HepG2 (cell line): Measurements from ENCODE around the gene TXLNA. TPM values are rescaled to one million over a fixed set of nuclear protein-coding genes. Genes with fewer than 3 reads are reported as not detected.

ENCODE experiments used
- ASH2L ChIP-seq: fragments of 300-600, 200-600 bp; sonication (generic); IDR thresholded peaks from 2 replicates; pipeline ENCODE4 v1.7.0; 2017; ENCODE audit warnings: low read depth, mild to moderate bottlenecking, moderate library complexity, mixed read lengths, low read length; ENCODE audit not compliant: insufficient read length
- CEBPG ChIP-seq: IDR thresholded peaks from 2 replicates; pipeline ENCODE4 v1.6.1; 2016
- HDAC2 ChIP-seq: sonication (generic); formaldehyde crosslinking; IDR thresholded peaks from 2 replicates; pipeline ENCODE4 v1.4.0; 2020; ENCODE audit warnings: missing genetic modification reagents
- HNRNPK ChIP-seq: fragments of 200-400 bp; formaldehyde crosslinking; IDR thresholded peaks from 2 replicates; pipeline ENCODE4 v1.6.1; 2018; ENCODE audit warnings: low read length, low read depth, moderate library complexity, mild to moderate bottlenecking; ENCODE audit not compliant: poor library complexity, severe bottlenecking
- HNRNPLL ChIP-seq: fragments of 200-400 bp; formaldehyde crosslinking; IDR thresholded peaks from 2 replicates; pipeline ENCODE4 v1.6.1; 2017; ENCODE audit warnings: mild to moderate bottlenecking, low read depth, low read length; ENCODE audit not compliant: poor library complexity, severe bottlenecking
- JARID2 ChIP-seq: sonication (generic); formaldehyde crosslinking; IDR thresholded peaks from 2 replicates; pipeline ENCODE4 v1.8.1; 2023; ENCODE audit warnings: missing genetic modification reagents, inconsistent platforms; ENCODE audit not compliant: insufficient replicate concordance
- JUN ChIP-seq: sonication (generic); formaldehyde crosslinking; IDR thresholded peaks from 2 replicates; pipeline ENCODE4 v1.4.0; 2020; ENCODE audit warnings: mild to moderate bottlenecking, missing genetic modification reagents
- KLF11 ChIP-seq: IDR thresholded peaks from 2 replicates; pipeline ENCODE4 v1.6.1; 2016; ENCODE audit warnings: missing compliant biosample characterization
- MAFG ChIP-seq: sonication (generic); formaldehyde crosslinking; IDR thresholded peaks from 2 replicates; pipeline ENCODE4 v1.5.1; 2020; ENCODE audit warnings: mild to moderate bottlenecking, missing genetic modification reagents
- NFE2 ChIP-seq: sonication (generic); formaldehyde crosslinking; IDR thresholded peaks from 2 replicates; pipeline ENCODE4 v1.4.0; 2020; ENCODE audit warnings: missing genetic modification reagents
- PLRG1 ChIP-seq: fragments of 450-650 bp; conservative IDR thresholded peaks from 2 replicates; pipeline ENCODE4 v1.6.1; 2016
- SATB2 ChIP-seq: sonication (generic); formaldehyde crosslinking; IDR thresholded peaks from 2 replicates; pipeline ENCODE4 v1.5.0; 2020; ENCODE audit warnings: missing genetic modification reagents
- SNRNP70 ChIP-seq: fragments of 200-400 bp; formaldehyde crosslinking; IDR thresholded peaks from 2 replicates; pipeline ENCODE4 v1.6.1; 2017; ENCODE audit warnings: mild to moderate bottlenecking, low read depth, low read length, moderate library complexity
- TCF7L2 ChIP-seq: IDR thresholded peaks from 2 replicates; pipeline ENCODE4 v1.6.1; 2011; ENCODE audit warnings: mild to moderate bottlenecking, low read depth, low read length, moderate library complexity
- U2AF2 ChIP-seq: fragments of 200-400 bp; formaldehyde crosslinking; IDR thresholded peaks from 2 replicates; pipeline ENCODE4 v1.6.1; 2017; ENCODE audit warnings: low read depth, mild to moderate bottlenecking, low read length
- ZC3H13 ChIP-seq: sonication (generic); formaldehyde crosslinking; IDR thresholded peaks from 2 replicates; pipeline ENCODE4 v1.8.1; 2023; ENCODE audit warnings: mild to moderate bottlenecking, missing genetic modification reagents, moderate library complexity
- ZFP36L1 ChIP-seq: sonication (generic); formaldehyde crosslinking; IDR thresholded peaks from 2 replicates; pipeline ENCODE4 v1.8.0; 2022; ENCODE audit warnings: mild to moderate bottlenecking, missing genetic modification reagents, moderate library complexity
- ZFP62 ChIP-seq: sonication (generic); formaldehyde crosslinking; IDR thresholded peaks from 2 replicates; pipeline ENCODE4 v1.4.0; 2020; ENCODE audit warnings: missing genetic modification reagents
- ZIK1 ChIP-seq: sonication (generic); formaldehyde crosslinking; IDR thresholded peaks from 2 replicates; pipeline ENCODE4 v1.5.0; 2020; ENCODE audit warnings: mild to moderate bottlenecking, low read depth, missing genetic modification reagents, borderline replicate concordance
- ZNF292 ChIP-seq: sonication (generic); formaldehyde crosslinking; IDR thresholded peaks from 2 replicates; pipeline ENCODE4 v1.8.1; 2022; ENCODE audit warnings: mild to moderate bottlenecking, low read depth, missing genetic modification reagents, borderline replicate concordance
- ZNF30 ChIP-seq: sonication (generic); formaldehyde crosslinking; IDR thresholded peaks from 2 replicates; pipeline ENCODE4 v1.5.0; 2020; ENCODE audit warnings: mild to moderate bottlenecking, missing genetic modification reagents
- ZNF367 ChIP-seq: sonication (generic); formaldehyde crosslinking; IDR thresholded peaks from 2 replicates; pipeline ENCODE4 v1.4.0; 2020; ENCODE audit warnings: missing genetic modification reagents, borderline replicate concordance
- ZNF713 ChIP-seq: sonication (generic); formaldehyde crosslinking; IDR thresholded peaks from 2 replicates; pipeline ENCODE4 v1.4.0; 2020; ENCODE audit warnings: mild to moderate bottlenecking, missing genetic modification reagents
- ZNF766 ChIP-seq: sonication (generic); formaldehyde crosslinking; IDR thresholded peaks from 2 replicates; pipeline ENCODE4 v1.5.0; 2020; ENCODE audit warnings: missing genetic modification reagents, borderline replicate concordance
- ZNF841 ChIP-seq: sonication (generic); formaldehyde crosslinking; IDR thresholded peaks from 2 replicates; pipeline ENCODE4 v1.8.1; 2023; ENCODE audit warnings: missing genetic modification reagents, borderline replicate concordance
- ZNF883 ChIP-seq: sonication (generic); formaldehyde crosslinking; IDR thresholded peaks from 2 replicates; pipeline ENCODE4 v1.5.1; 2020; ENCODE audit warnings: mild to moderate bottlenecking, missing genetic modification reagents; ENCODE audit errors: not compliant biosample characterization
- polyA plus RNA-seq, 8 experiments: library from polyadenylated mRNA; depleted of rRNA in 3 of 8; stranded (reverse) in 7 of 8; unstranded in 1 of 8; fragments of >200 nt; fragmentation: Illumina TruSeq in 4 of 8; extraction: Trizol in 4 of 8; gene quantifications; 2 replicates each; pipeline versions ENCODE4 v1.2.1 to v1.2.3, GENCODE V29; 2011 to 2016; ENCODE audit warnings: low read depth in 4 of 8, missing spikeins in 1 of 8, mixed read lengths in 1 of 8; ENCODE audit not compliant: insufficient read depth in 1 of 8
- total RNA-seq, 5 experiments: library from RNA; depleted of rRNA; stranded (reverse); fragments of >200 nt; fragmentation: Illumina TruSeq; extraction: Trizol; gene quantifications; 2 replicates each; pipeline ENCODE4 v1.2.3, GENCODE V29; 2016; ENCODE audit warnings: low read depth in 1 of 5
- TF ChIP-seq, protein P1 (sequence below): sonication (generic); formaldehyde crosslinking; IDR thresholded peaks from 2 replicates; pipeline ENCODE4 v1.4.0; 2020; ENCODE audit warnings: missing genetic modification reagents, borderline replicate concordance
- TF ChIP-seq, protein P2 (sequence below): IDR thresholded peaks from 2 replicates; pipeline ENCODE4 v1.6.1; 2016; ENCODE audit warnings: missing genetic modification reagents, missing compliant biosample characterization
- TF ChIP-seq, protein P3 (sequence below): fragments of 450-650 bp; IDR thresholded peaks from 2 replicates; pipeline ENCODE4 v1.6.1; 2016

Gene TXLNA
- total and polyA plus RNA-seq, 2 of the 13 experiments (the other 11 are each of a cell fraction or from before 2014, with no cell fraction given) = 29.6 to 67.8 TPM

DNA sequence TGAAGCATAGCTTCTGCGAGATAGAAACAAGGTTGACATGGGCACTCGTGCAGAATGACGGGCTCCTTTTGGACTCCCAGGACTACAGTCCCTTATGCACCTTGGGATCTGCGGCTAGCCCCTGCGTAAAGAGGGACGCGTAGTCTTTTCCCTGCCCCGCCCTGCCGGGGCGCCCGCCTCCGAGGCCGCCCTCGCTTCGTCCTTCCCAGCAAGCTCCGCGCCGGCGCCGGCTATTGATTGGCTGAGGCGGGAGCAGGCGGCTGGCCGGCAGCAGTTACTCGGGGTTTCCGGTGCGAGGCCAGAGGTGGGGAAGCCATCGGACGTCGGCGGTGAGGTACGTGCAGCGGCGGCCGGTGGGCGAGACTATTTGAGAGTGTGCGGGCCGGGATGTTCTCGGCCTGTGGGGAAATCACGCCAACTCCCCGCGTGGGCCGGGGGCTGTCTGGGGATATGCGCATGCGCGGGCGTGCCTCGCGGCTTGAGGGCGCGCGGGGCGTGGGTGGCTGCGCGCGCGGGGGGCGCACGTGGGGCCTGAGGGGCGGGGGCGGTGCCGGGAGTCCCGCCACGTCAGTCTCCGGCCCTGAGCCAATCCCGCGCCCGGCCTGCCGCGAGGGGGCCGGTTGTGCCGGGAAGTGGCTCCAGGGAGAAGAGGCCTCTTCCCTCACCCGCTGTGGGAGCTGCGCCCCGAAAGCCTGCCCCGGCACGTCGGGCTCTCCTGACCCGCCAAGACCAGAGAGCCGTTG lies at the start of gene TXLNA (continued):
- TF ChIP-seq, protein P1, sequence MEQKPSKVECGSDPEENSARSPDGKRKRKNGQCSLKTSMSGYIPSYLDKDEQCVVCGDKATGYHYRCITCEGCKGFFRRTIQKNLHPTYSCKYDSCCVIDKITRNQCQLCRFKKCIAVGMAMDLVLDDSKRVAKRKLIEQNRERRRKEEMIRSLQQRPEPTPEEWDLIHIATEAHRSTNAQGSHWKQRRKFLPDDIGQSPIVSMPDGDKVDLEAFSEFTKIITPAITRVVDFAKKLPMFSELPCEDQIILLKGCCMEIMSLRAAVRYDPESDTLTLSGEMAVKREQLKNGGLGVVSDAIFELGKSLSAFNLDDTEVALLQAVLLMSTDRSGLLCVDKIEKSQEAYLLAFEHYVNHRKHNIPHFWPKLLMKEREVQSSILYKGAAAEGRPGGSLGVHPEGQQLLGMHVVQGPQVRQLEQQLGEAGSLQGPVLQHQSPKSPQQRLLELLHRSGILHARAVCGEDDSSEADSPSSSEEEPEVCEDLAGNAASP (CRISPR knock-in tag) = no peak
- TF ChIP-seq ZNF367 (CRISPR knock-in tag) = peak; percentile 24; the same call in 1 of the 2 replicates
- TF ChIP-seq ZFP62 = no peak
- peak; percentile 96 for TF ChIP-seq ZNF841 (CRISPR knock-in tag)
- peak; percentile 91 for TF ChIP-seq ASH2L
- no peak for TF ChIP-seq PLRG1
- TF ChIP-seq HDAC2 = peak; percentile 77
- no peak for TF ChIP-seq MAFG (CRISPR knock-in tag)
- peak; percentile 95; the same call in 1 of the 2 replicates for TF ChIP-seq ZIK1
- TF ChIP-seq ZNF766 (CRISPR knock-in tag) = peak; percentile 85
- TF ChIP-seq ZNF292 (CRISPR knock-in tag) = no peak
- TF ChIP-seq ZNF713 = peak; percentile 79; the same call in 1 of the 2 replicates
- TF ChIP-seq, protein P2, sequence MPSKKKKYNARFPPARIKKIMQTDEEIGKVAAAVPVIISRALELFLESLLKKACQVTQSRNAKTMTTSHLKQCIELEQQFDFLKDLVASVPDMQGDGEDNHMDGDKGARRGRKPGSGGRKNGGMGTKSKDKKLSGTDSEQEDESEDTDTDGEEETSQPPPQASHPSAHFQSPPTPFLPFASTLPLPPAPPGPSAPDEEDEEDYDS (CRISPR knock-in tag) = peak; percentile 65; the same call in 1 of the 2 replicates
- no peak for TF ChIP-seq ZNF30 (CRISPR knock-in tag)
- TF ChIP-seq NFE2 (CRISPR knock-in tag) = no peak
- peak; percentile 37 for TF ChIP-seq JARID2
- TF ChIP-seq SATB2 = 0 out of 2 replicates have a peak, but pooled peaks have one; percentile 56
- no peak for TF ChIP-seq SNRNP70
- peak; percentile 76 for TF ChIP-seq HNRNPLL
- TF ChIP-seq CEBPG (CRISPR knock-in tag) = no peak
- 0 out of 2 replicates have a peak, but pooled peaks have one; percentile 32 for TF ChIP-seq KLF11 (CRISPR knock-in tag)
- peak; percentile 86 for TF ChIP-seq ZNF883 (CRISPR knock-in tag)
- no peak for TF ChIP-seq TCF7L2
- no peak for TF ChIP-seq U2AF2
- TF ChIP-seq, protein P3, sequence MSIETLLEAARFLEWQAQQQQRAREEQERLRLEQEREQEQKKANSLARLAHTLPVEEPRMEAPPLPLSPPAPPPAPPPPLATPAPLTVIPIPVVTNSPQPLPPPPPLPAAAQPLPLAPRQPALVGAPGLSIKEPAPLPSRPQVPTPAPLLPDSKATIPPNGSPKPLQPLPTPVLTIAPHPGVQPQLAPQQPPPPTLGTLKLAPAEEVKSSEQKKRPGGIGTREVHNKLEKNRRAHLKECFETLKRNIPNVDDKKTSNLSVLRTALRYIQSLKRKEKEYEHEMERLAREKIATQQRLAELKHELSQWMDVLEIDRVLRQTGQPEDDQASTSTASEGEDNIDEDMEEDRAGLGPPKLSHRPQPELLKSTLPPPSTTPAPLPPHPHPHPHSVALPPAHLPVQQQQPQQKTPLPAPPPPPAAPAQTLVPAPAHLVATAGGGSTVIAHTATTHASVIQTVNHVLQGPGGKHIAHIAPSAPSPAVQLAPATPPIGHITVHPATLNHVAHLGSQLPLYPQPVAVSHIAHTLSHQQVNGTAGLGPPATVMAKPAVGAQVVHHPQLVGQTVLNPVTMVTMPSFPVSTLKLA = no peak
- peak; percentile 92 for TF ChIP-seq ZC3H13 (CRISPR knock-in tag)
- peak; percentile 45; the same call in 1 of the 2 replicates for TF ChIP-seq JUN (CRISPR knock-in tag)
- TF ChIP-seq HNRNPK = peak; percentile 21
- peak; percentile 40; the same call in 1 of the 2 replicates for TF ChIP-seq ZFP36L1 (CRISPR knock-in tag)
